Glomerular visceral epithelial cell (primary cell): ENCODE results near the gene NPAS1.
"Not testable (repeated sequence)": the region's sequence is repeated elsewhere in the genome, so short reads cannot be mapped to it uniquely, and the experiment has no call there.

Experiments used
- DNase-seq: peaks from one replicate; pipeline ENCODE4 v3.0.0-alpha.2; 2016; ENCODE audit errors: extremely low spot score

NPAS1 gene

DNA sequence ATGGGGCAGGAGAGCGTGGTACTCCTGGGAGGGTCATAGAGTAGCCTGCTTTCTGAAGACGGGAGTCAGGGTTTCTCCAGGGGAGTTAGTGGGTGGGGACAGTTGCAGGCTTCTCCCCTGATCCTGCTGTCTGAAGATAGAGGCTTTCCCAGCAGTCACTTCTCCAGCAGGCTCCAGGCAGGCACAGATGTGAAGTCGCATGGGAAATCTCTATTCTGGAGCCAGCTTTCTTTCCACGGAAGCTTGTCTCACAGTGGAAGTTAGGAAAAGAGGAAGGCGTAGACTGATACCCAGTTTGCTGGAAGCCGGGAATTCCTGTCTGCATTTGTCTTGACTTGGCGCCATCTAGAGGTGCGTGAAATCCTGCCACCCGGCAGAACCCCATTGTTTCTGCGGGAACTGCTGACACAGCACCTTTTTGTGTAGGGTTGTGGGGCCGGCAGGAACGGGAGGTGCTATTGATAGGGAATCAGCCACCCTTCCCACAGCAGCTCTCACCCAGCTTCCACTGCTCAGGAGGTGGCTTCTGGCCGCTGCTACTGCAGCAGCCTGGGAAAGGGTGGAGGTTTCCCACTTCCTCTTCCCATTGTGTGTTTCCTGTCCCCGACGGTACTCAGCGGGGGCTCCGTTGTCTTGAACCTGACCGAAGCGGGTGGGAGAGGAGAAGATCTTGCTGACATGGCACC, 28.5 kb upstream of the NPAS1 start:
- peak; percentile 79 for DNase-seq

DNA sequence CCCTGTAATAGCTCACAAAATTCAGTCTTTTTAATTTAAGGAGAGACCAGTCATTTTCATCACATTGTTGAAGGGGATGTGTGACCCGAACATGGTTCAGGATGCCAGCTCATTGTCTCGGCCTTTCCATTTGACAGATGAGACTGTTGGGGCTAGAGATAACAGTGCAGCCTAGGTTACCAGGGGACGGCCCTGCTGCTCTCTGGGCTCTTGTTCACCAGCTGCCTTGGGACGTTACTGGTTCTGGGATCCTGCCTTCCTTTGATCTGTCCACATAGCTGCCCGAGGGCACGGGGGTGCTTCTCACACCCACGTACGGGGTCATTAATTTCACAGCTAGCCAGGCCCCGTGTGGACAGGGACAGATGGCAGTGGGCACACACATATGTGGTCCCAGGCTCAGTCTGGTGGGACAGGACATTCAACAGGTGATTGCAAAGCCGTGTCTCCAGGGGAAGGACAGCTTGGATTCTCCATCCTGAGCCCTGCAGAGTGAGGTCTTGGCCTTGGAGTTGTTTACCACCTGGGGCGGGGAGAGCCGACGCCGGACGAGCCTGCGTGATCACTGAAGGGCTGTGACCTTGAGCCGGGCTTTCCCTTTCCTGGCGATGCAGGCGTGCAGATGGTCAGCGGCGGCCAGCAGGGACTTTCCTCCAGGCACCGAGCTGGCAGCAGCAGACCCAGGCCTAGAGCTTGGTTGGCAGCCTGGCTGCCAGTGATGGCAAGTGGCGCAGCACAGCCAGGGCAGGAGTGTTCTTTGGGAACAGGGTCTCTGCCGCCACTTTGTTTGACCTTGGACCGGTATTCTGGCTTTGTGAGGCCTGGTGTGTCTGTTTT, 26.7 kb upstream of the NPAS1 start:
- no peak for DNase-seq

DNA sequence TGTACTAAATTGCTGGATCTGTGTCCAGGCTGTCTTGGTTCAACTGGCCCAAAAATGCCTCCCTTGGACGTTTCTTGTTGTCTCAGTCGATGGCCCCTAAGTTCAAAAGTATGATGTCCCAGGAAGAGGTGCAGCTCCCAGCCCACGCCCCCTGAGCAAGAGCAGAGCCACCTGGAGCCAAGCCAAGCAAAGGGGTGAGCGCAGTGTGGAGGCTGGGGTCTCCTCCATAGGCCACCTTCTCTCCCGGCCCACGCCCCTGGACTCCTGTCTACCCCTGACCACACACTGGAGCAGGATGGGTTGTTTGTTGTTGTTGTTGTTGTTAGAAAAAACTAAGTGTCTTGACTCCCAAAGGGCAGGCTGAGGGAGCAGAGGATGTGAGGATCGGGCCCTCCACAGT, 26.0 kb upstream of the NPAS1 start:
- DNase-seq: no peak

DNA sequence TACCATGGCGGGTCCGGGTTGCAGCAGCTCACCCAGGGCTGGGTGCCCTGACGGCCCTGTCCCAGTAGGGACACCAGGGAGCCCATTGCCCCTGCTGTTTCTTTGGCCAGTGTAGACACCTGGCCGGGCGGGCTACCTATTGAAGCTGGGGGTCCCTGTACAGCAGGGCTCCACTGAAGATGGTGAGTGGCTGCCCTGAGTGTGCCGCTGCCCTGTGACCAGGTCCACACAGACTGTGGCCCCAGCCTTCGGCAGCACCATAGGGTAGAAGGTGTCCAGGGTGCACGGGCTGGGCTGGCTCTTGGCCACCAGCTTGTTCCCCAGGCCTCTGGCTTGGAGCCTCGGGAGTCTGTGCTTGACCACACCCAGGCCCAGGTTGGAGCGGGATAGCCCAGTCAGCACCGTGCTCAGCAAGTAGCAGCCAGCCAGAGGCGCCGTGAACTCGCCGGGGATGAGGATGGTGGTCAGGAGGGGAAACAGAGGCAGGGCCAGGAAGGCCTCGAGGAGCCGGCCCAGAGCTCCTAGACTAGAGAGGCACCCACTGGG, 25.4 kb upstream of the NPAS1 start:
- DNase-seq: no peak

DNA sequence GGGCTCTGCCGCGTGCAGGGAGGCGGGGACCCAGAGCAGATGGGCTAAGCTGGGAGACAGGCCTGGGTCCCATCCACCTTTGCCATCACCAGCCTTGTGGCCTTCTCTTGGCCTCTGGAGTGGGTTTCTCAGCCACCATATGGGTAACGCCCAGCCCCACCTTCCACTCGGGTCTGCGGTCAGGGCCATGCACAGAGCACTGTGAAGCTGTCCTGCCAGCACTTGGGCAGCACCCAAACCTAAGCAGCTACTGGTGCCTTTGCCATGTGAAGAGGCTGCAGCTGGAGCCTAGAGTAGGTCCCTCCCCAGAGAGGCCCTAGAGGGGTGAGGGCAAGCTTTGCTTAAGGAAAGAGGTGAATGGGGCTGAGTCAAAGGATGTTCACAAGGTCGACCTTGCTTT, 24.1 kb upstream of the NPAS1 start:
- DNase-seq: no peak

DNA sequence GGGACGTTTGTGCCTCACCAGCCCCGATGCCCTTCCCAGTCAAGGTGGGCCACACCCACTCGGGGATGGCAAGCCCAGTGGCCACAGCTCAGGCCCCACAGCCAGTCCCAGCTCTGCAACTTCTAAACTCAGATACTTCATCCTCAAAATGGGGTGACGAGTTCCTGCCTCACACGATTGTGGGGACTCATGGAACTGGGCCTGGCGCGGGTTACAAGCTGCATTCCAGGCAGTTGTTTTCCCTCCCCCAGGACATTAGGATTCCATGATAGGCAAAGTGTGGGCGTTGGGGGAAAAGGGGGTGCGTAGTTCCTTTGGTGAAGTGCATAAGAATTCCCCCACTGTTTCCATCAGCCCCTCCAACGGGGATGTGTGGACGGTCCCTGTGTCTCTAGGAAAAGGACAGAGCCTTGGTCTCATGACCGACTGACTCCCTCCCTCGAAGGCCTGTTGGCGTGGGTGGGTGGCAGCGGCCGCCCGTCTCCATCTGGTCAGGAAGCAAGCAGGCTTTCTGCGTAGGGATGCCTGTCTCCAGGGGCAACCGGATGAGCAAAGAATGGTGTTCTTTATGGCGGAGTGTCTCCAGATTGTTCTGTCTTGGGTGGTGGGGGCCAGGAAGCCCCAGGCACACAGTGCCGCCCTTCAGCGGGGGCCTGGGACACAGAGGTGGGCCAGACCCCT, 21.1 kb upstream of the NPAS1 start:
- no peak for DNase-seq

DNA sequence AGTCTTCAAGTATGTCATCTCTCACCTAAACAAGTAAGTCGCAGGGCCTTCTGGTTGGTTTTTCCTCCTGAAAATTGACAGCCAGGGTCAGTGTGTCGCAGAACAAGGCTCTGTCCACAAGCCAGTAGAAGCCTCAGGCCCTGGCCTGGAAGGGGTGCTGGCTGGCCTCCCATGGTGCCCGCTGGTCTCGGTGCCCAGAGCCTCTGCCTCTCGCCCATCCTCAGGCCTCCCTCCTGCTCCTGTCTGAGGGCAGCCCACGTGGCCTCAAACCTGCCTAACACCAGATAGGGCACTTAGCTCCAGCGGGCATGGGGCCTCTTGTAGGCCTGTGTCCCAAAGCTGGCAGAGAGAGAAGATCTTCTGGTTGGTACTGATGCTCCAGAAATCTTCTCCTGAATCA, 20.3 kb upstream of the NPAS1 start:
- DNase-seq: no peak

DNA sequence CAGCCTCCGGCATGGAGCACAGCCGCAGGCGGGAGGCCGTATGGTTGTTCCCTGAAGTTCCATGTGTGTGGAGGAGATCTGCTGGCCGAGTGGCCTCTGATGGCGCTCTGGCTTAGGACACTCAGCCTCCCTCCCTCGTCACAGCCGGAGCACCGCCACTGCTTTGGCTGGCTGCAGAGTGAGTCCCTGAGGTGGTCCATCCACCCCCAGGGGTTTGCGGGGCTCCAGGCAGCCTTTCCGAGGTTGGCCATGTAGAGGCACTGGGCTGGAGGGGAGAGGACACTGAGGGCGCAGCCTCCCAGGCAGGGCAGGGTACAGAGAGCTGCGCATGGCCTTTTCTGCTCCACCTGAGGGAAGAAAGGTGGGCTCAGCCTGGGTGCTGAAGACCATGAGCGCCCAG, 19.8 kb upstream of the NPAS1 start:
- no peak for DNase-seq

DNA sequence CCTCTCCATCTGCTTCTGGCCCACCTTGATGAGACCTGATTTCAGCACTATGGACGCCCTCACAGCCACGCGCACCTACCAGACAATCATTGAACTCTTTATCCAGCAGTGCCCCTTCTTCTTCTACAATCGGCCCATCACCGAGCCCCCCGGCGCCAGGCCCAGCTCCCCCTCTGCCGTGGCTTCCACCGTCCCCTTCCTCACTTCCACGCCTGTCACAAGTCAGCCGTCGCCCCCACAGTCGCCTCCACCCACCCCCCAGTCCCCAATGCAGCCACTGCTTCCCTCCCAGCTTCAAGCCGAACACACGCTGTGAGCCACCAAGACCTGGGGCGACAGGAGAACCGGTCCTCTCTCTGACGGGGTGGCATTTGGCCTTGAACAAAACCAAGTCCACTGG, 19.3 kb upstream of the NPAS1 start:
- no peak for DNase-seq

DNA sequence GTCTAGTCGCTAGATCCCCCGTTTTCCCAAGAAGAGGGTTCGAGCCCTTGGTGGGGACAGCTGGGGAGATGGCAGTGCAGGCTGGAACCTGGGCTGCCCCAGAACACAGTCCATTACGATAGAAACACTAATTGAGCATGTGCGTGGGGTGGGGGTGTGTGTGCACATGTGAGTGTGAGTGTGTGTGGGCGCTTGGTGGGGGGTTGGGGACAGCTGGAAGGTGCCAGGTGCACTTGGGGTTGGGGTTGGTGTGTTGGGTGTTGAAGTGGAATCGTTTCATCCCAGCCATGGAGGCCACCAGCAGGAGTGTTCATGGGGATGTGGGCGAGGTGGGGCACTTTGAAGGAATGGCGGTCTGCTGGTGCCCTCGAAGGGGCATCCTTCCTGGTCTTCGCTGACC, 18.1 kb upstream of the NPAS1 start:
- DNase-seq: no peak

DNA sequence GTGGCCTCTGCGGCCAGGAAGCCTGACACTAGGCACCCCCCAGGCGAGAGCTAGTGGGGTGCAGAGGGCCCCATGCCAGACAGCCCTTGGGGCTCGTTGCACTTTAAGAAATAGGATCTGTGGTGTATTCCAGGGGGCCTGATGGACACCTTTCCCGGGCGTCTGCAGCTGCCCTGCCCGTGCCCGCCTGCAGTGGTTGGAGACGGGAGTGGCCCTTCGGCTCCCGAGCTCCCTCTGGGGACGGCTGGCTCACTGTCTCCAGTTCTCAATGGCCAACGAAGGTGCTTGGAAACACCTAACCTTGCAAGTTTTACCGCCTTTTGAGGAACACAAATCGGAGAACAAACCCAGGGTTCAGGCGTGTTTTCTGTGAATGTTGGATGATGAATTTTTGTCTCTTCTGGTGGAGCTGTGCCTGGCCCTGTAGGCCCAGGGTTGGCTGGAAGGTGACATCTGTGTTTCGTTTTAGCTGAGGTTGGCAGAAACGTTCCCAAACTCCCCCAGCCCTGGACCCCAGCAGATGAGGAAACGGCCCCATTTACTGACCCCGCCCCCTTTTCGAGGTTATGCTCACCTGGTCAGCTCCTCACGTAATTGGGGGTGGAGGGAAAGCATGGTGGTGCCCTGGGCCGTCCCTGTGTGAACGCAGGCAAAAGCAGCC, 17.4 kb upstream of the NPAS1 start:
- DNase-seq: no peak

DNA sequence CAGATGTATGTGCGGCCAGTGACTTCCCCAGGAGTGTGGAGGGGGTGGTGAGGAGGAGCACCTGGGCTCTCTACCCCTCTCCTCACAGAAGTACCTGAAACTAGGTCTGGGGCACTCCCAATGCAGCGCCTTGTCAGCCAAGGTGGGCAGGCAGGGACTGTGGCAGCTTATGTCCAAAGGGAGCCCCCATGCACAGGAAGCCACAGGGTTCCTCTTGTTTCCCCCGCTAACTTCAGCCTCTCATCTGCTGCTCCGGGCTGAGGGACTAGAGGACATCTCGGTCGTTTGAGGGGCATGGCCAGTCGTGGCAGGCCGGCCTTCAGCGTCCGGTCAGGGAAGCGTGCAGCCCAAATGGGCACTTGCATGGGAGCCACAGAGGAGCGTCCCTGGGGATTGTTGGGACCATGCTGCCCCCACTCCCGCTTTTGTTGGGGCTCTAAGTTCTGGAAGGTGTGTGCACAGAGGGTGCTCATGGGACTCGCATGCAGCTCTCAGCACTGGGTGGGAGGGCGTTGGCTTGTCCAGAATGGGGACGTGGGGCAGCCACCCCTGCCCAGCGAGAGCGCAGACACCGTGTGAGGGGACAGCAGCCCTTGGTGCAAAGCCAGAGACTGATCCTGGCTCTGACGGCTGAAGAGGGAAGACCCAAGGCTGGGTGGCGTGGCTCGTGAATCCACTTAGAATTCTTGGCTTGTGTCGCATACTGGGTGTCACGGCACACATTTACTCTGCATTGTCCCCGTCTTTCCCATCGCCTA, 16.6 kb upstream of the NPAS1 start:
- no peak for DNase-seq

DNA sequence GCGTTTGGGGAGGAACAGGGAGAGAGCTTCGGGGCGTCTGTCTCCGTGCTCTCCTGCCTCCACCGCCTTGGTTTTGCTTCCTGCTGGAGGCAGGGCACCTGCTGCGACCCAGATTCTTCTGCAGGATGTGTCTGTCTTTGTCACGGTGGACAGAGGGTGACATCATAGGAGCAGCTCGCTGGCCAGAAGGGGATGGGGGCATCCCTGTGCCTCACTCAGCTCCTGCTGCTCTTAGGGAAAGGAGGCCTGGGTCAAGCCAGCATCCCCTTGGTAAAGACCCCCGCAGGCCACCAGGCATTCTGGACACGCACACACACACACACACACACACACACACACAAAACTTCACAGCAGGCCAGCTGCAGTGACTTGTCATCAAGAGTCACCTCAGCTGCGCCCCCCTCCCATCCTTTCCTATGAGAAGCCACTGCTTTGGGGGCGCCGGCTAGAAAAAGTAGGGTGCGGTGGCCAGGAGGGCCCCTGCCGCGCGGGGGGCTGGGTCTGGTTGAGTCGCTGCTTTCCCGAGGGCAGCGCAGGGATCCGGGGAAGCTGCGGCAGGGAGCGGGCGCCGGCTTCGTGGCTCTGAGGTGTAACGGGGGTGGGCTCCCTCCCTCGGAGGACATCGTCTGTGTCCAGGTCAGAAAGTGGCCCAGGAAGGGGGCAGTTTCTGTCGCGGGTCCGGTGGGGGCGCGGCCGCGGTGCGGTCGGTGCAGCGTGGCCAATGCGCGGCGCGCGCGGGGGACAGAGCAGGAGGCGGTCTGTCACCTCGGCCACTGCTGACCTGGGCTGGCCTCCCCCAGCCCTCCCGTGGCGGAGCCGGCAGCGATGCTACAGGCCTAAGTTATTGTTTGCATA, 15.8 kb upstream of the NPAS1 start:
- DNase-seq: no peak

DNA sequence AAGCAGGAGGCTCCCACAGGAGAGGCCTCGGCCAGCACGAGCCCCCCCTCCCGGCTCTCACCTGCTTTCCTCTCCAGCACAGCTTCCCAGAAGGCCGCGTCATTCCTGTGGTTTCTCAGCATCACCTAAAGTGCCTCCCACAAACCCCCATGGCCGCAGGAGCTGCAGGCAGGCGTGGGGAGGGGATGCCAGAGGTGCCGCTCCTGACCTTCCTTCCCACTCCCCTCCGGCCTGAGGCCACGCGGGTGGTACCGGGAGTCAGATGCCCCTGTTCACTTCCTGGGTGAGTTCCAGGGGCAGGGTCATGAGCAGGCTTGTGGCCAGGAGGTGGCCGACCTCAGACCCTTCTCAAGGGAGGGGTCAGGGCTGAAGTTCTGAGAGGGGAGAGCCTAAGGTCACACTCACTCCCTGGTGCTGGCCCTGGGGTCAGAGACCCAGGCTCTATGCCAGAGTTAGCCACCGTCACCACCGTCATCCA, 14.4 kb upstream of the NPAS1 start:
- peak; percentile 41 for DNase-seq

DNA sequence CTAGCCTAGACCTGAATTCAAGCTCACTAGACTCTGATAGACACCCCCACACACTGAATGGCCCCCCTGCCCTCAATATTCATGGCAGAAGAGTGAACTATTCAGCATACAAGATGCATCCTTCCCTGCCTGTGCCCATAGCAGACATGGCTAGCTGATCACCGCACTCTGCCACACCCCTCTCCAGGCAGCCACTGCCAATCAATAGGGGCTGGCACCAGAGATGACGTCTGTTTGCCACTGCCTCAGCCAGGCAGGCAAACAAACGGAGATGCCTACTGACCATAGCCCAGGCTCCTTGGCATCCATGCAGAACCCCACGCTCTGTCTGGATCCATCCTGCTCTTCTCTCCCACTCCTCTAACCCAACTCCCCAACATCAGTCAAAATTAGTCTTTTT, 13.8 kb upstream of the NPAS1 start:
- no peak for DNase-seq

DNA sequence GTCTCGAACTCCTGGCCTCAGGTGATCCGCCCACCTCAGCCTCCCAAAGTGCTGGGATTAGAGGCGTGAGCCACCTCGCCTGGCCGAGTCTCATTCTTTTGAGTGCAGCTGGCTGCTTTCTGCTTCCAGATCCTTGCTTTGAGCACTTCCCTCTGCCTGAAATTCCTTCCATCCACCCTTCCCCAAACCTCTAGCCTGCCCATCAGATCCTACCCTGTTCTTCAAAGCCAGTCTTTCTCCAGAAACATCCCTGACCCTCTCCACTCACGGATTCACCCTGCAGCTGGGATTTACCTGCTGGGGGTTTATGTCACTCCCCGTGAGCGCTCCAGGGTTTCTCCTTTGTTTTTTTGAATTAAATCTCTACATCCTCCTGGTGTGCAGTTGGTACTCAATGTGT, 13.1 kb upstream of the NPAS1 start:
- no peak for DNase-seq

DNA sequence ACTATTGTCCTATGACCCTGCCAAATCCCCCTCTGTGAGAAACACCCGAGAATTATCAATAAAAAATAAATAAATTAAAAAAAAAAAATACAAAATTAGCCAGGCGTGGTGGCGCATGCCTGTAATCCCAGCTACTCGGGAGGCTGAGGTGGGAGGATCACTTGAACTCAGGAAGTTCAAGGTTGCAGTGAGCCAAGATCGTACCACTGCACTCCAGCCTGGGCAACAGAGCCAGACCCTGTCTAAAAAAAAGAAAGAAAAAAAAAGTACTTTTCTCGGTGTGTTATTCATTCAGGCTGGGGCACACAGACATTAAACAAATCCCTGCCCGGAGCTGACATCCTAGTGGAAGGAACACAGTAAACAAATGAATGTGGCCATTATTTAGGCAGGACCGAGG, 9.1 kb upstream of the NPAS1 start:
- not testable (repeated sequence) for DNase-seq

DNA sequence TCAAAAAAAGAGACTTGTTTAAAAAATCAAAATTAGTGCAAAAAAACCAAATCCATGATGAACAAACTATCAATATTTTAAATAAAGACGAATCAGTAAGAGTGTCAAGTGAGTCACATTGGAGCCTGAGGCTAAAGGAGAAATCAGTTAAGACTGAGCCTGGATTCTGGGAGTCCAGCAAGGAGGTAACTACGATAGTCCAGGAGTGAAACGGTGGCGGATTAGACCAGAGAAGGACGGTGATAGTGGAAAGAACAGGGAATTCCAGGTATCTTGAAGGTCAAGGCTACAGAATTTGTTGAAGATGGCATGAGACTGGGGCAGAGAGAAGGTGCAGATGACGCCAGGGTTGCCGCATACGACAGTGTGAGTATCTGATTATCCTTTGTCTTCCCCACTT, 7.0 kb upstream of the NPAS1 start:
- DNase-seq: no peak

DNA sequence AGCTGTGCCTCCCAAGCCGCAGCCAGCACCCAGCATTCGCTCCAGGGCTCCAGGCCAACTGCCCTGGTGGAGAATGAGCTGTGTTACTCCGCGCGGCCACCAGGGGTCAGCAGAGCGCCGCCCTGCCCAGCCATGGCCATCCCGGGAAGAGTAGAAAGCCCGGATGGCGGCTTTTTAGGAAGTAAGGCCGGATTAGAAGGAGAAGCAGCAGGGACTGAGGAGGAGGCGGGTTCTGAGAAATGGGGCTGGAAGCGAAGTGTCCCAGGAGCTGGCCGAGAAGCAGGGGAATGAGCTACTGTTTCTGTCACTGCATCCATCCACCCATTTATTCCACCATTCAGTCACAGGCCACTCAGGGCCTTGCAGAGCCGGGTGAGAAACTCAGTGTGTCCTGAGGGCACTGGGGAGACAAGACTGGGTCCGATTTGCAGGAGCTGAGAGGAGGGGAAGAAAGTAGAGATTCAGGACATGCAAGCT, 6.6 kb upstream of the NPAS1 start:
- DNase-seq: peak; percentile 84

DNA sequence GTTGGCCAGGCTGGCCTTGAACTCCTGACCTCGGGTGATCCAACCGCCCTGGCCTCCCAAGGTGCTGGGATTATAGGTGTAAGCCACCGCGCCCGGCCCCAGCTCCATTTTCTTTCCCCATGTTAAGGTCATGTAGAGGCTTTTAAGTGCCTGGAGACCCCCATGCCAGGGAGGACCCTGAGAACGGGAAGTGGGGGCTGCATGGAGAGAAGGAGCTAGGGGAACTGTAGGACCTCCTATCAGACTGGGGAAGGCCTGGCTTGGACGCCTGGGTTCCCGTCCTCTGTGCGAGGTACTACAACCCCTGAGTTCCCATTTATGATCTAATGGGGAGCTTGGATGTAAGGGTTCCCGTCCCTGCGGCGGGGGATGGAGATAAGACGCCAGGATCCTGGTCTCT, 714 bp upstream of the NPAS1 start:
- DNase-seq: no peak
